Activated B cell treated with CpG ODN at 0.5 μM for 24 hours (primary cell): ENCODE data around the gene FXN. TPM values are rescaled to one million over a fixed set of nuclear protein-coding genes. Genes with fewer than 3 reads are reported as not detected.

Experiments used
- ATAC-seq: fragments of 200-7000 bp; cut with Tn5 transposase; one replicate; pipeline ENCODE4 v1.10.0; 2021; ENCODE audit warnings: low read depth, mild to moderate bottlenecking, moderate library complexity
- CTCF ChIA-PET: fragments of 350-600 bp; sonication (Branson Sonifier 250); formaldehyde crosslinking; loops from one replicate; lab custom pipeline; 2021; ENCODE audit warnings: antibody characterized with exemption; lab: Charles Lee
- POLR2A ChIA-PET: fragments of 350-600 bp; sonication (Branson Sonifier 250); formaldehyde crosslinking; loops from one replicate; lab custom pipeline; 2021; ENCODE audit warnings: antibody characterized with exemption; lab: Charles Lee
- DNase-seq: peaks from one replicate; pipeline ENCODE4 v3.0.0; 2022
- H3K27ac Mint-ChIP-seq: one replicate; pipeline ENCODE4 v1.8.0; 2020; ENCODE audit warnings: mixed read lengths
- H3K27me3 Mint-ChIP-seq: one replicate; pipeline ENCODE4 v1.8.0; 2021; ENCODE audit warnings: mixed read lengths
- H3K36me3 Mint-ChIP-seq: one replicate; pipeline ENCODE4 v1.8.0; 2021; ENCODE audit warnings: low read depth, mixed read lengths
- H3K4me1 Mint-ChIP-seq: one replicate; pipeline ENCODE4 v1.8.0; 2021; ENCODE audit warnings: mixed read lengths
- H3K4me3 Mint-ChIP-seq: one replicate; pipeline ENCODE4 v1.8.0; 2020; ENCODE audit warnings: mild to moderate bottlenecking, mixed read lengths
- H3K9me3 Mint-ChIP-seq: one replicate; pipeline ENCODE4 v1.8.0; 2020; ENCODE audit warnings: mixed read lengths
- intact Hi-C: fragments of 100-400 bp; cut with micrococcal nuclease; formaldehyde crosslinking; loops from one replicate; pipeline ENCODE4 v1.15.1; 2024
- total RNA-seq: library from RNA; stranded (reverse); gene quantifications from 2 replicates; pipeline ENCODE4 v1.2.3, GENCODE V29; 2022
- TF ChIP-seq, protein P1 (sequence below): fragments of 200-600 bp; IDR thresholded peaks from one replicate; pipeline ENCODE4 v1.8.0; 2022; ENCODE audit warnings: antibody characterized with exemption, mild to moderate bottlenecking

Gene FXN
- total RNA-seq, 1 donor from 2014 or later = 17.7 TPM

DNA sequence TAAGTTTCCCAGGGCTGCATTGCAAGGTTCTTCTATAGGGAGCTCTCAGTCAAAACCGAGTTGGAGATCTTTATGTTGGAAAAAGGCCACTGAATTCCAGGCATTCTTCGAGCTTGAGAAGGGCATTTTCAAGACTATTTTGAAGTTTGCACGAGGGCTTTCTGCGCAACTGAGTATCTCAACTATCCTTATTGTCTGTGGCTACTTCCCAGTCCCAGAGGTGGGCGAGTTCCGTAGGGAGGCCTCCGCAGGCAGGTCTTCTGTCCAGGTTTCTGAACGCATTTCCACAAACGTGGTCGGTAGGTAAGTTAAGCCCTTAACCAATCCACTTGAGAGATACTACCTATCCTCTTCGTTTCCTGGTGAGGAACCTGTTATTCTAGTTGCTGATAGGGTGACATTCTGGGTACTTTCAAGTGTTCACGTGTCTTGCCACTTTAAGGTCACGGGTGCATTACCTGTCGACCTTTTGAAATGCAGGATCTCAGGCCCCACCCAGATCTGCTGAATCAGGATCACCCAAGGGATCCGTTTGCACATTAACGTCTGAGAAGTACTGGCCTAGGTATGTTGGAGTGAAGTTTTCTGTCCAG lies 87.1 kb downstream of the FXN start:
- intact Hi-C loops = loop anchor here (5.0 kb wide), 3 partner anchors 55 to 85 kb away; partner anchors contain the start of gene FXN
- ATAC-seq (no peak), DNase-seq (no peak)
- H3K4me3 Mint-ChIP-seq = peak overlapping the region; percentile 92
- TF ChIP-seq, protein P1, sequence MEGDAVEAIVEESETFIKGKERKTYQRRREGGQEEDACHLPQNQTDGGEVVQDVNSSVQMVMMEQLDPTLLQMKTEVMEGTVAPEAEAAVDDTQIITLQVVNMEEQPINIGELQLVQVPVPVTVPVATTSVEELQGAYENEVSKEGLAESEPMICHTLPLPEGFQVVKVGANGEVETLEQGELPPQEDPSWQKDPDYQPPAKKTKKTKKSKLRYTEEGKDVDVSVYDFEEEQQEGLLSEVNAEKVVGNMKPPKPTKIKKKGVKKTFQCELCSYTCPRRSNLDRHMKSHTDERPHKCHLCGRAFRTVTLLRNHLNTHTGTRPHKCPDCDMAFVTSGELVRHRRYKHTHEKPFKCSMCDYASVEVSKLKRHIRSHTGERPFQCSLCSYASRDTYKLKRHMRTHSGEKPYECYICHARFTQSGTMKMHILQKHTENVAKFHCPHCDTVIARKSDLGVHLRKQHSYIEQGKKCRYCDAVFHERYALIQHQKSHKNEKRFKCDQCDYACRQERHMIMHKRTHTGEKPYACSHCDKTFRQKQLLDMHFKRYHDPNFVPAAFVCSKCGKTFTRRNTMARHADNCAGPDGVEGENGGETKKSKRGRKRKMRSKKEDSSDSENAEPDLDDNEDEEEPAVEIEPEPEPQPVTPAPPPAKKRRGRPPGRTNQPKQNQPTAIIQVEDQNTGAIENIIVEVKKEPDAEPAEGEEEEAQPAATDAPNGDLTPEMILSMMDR = no peak
- H3K27me3 Mint-ChIP-seq = no peaks in the 10 kb centered on the region
- no peak overlapping the region for H3K27ac Mint-ChIP-seq
- no peaks in the 10 kb centered on the region for H3K9me3 Mint-ChIP-seq
- POLR2A ChIA-PET = interaction anchor here (1.0 kb wide), 1 partner anchor 13 kb away, joined by 3 read pairs; no protein-coding TSS in a partner anchor
- no peaks in the 10 kb centered on the region for H3K36me3 Mint-ChIP-seq
- H3K4me1 Mint-ChIP-seq = peaks cover 18% of the 10 kb centered on the region
- CTCF ChIA-PET = interaction anchor here (1.0 to 1.1 kb wide), 2 partner anchors 87 to 299 kb away, joined by 3 to 4 read pairs; partner anchors contain the start of gene FXN

DNA sequence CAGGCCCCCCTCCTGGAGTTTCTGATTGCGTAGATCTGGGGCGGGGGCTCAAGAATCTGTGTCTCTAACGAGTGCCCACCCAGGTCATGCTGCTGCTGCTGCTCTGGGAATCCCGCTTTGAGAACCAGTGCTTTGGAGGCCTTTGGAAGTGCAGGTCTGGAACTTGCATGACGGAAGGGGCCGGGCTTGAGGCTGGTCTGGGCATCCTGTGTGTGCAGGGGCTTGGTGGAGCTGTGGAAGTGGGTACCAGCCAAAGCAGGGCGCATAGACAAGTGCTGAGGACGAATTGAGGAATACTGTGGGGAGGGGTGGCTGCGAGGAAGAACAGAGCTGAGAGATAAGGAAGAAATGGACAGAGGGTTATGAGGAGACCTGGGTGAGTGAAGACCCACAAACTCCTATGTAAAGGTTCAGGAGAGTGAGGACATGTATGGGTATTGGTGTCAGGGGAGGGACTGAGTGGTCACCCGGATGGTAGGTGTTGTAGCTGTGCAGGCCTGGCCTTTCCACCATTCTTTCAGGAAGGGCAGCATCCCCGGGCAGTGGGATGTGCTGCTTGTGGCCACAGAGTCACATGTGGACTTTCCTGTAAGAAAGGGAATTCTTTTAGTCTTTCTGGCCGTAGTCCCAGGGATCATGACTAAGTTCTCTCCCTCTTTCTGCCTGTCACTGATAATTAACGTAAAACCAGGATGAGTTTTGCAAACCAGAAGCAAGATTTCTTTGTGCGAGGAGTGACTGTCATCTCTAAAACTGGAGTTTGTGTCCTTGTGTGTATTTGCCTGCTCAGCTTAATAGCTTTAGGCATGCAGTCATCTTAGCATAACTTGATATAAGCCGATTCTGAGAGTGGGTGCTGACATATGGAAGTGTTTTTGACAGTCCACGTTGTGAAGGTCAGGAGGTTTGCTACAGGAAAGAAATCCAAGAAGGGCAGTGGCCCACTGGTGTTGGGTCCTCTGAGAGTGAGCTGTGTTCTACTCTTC lies 95.2 kb downstream of the FXN start:
- H3K36me3 Mint-ChIP-seq = no peaks in the 10 kb centered on the region
- H3K4me1 Mint-ChIP-seq = no peaks in the 10 kb centered on the region
- ATAC-seq = no peak
- H3K4me3 Mint-ChIP-seq = no peak overlapping the region
- TF ChIP-seq, protein P1 = no peak
- H3K27me3 Mint-ChIP-seq = no peaks in the 10 kb centered on the region
- H3K9me3 Mint-ChIP-seq = no peaks in the 10 kb centered on the region
- intact Hi-C loops = no loop called here
- CTCF ChIA-PET = no interaction called here
- H3K27ac Mint-ChIP-seq = no peak overlapping the region
- DNase-seq = no peak
- POLR2A ChIA-PET = interaction anchor here (0.6 kb wide), 1 partner anchor 10 kb away, joined by 8 read pairs; no protein-coding TSS in a partner anchor

- TF ChIP-seq, protein P1 = no peak
- H3K27me3 Mint-ChIP-seq = no peaks in the 10 kb centered on the region
- intact Hi-C loops = no loop called here
- no peaks in the 10 kb centered on the region for H3K4me1 Mint-ChIP-seq
- DNase-seq (no peak), ATAC-seq (no peak)
- ChIA-PET POLR2A (interaction anchor here (0.6 kb wide), 1 partner anchor 11 kb away, joined by 8 read pairs; no protein-coding TSS in a partner anchor), CTCF (no interaction called here)
- H3K4me3 Mint-ChIP-seq = no peak overlapping the region
- H3K9me3 Mint-ChIP-seq = no peaks in the 10 kb centered on the region
- H3K36me3 Mint-ChIP-seq = no peaks in the 10 kb centered on the region
- no peak overlapping the region for H3K27ac Mint-ChIP-seq
Observed at GRCh38 chr9:69131682-69132081, 96.1 kb downstream of the FXN start.

- CTCF ChIA-PET = no interaction called here
- no peaks in the 10 kb centered on the region for H3K36me3 Mint-ChIP-seq
- POLR2A ChIA-PET = no interaction called here
Observed at GRCh38 chr9:69132361-69132760, 96.8 kb downstream of the FXN start.

More at GRCh38 chr9:69132361-69132760, 96.8 kb downstream of the FXN start:
- Mint-ChIP-seq H3K27ac (no peak overlapping the region), H3K9me3 (no peaks in the 10 kb centered on the region), H3K4me3 (no peak overlapping the region), H3K4me1 (no peaks in the 10 kb centered on the region), H3K27me3 (no peaks in the 10 kb centered on the region)
- TF ChIP-seq, protein P1 = no peak
- DNase-seq (no peak), ATAC-seq (no peak)
- intact Hi-C loops = no loop called here
